ENCODE results near the gene INKA1.

The INKA1 gene

GRCh38 chr3:49786357-49787181 lies 16.5 kb upstream of the INKA1 start, which contains the start of gene IP6K1:
Gene IP6K1 (minus strand): TSS chr3:49786542. CDS start chr3:49748040, 38,502 bp downstream.
- DNase-seq (ENCODE audit: low read depth) = peak; percentile 100

- no peak for DNase-seq (ENCODE audit: low read depth)
These were observed 15.9 kb upstream of the INKA1 start for GRCh38 chr3:49787182-49787464.

GRCh38 chr3:49787536-49787935 lies 15.5 kb upstream of the INKA1 start:
- no peak for DNase-seq (ENCODE audit: low read depth)

- DNase-seq (ENCODE audit: low read depth) = no peak
These were observed 15.0 kb upstream of the INKA1 start for GRCh38 chr3:49788056-49788455.

GRCh38 chr3:49790626-49791411 lies 12.2 kb upstream of the INKA1 start:
- peak; percentile 79 for DNase-seq (ENCODE audit: low read depth)

GRCh38 chr3:49791571-49791970 lies 11.5 kb upstream of the INKA1 start:
- DNase-seq (ENCODE audit: low read depth) = peak; percentile 37

- no peak for DNase-seq (ENCODE audit: low read depth)
These were observed 10.5 kb upstream of the INKA1 start for GRCh38 chr3:49792371-49793150.

GRCh38 chr3:49793486-49794085 lies 9.5 kb upstream of the INKA1 start:
- DNase-seq (ENCODE audit: low read depth) = no peak

- no peak for DNase-seq (ENCODE audit: low read depth)
These were observed 8.6 kb upstream of the INKA1 start for GRCh38 chr3:49794431-49794830.

GRCh38 chr3:49794926-49795905 lies 7.8 kb upstream of the INKA1 start:
- DNase-seq (ENCODE audit: low read depth) = no peak

GRCh38 chr3:49799105-49799504 lies 4.0 kb upstream of the INKA1 start:
- no peak for DNase-seq (ENCODE audit: low read depth)

GRCh38 chr3:49799761-49800160 lies 3.3 kb upstream of the INKA1 start, which contains the start of gene CDHR4:
Gene CDHR4 (minus strand): TSS chr3:49799873. CDS start chr3:49799812, 61 bp downstream.
- DNase-seq (ENCODE audit: low read depth) = peak; percentile 82

GRCh38 chr3:49801160-49801559 lies 1.9 kb upstream of the INKA1 start:
- DNase-seq (ENCODE audit: low read depth) = no peak

- DNase-seq (ENCODE audit: low read depth) = no peak
These were observed 542 bp downstream of the INKA1 start for GRCh38 chr3:49803465-49804140.

- no peak for DNase-seq (ENCODE audit: low read depth)
These were observed 1.3 kb downstream of the INKA1 start for GRCh38 chr3:49804141-49805041.

GRCh38 chr3:49805367-49805782 lies 2.3 kb downstream of the INKA1 start:
- peak; percentile 69 for DNase-seq (ENCODE audit: low read depth)

GRCh38 chr3:49805897-49806701 lies 3.0 kb downstream of the INKA1 start:
- no peak for DNase-seq (ENCODE audit: low read depth)

- DNase-seq (ENCODE audit: low read depth) = no peak
These were observed 3.8 kb downstream of the INKA1 start for GRCh38 chr3:49806850-49807249.

All from EH (cell line).